ENCODE results near the gene DISP3. TPM values are rescaled to one million over a fixed set of nuclear protein-coding genes. Genes with fewer than 3 reads are reported as not detected.

Gene DISP3
- total and polyA plus RNA-seq, 11 donors = 0.03 to 0.45 (median 0.12) TPM; not detected in 5

DNA sequence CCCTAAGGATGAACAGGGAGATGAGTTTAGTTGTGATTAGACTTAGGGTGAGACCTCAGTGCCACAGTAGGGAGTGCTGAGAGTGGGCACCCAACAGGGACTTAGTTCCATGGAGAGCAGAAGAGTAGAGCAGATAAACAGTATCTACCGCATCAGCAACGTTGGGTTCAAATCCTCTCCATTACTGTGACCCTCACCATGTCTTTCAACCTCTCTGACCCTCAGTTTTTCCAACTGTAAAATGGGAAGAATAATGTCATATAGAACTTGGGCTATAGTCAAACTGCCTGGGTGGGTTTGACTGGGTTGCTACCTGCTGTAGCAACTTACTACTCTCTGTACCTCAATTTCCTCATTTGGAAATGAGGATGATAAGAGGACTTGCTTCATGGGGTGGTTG lies 6.7 kb upstream of the DISP3 start:
- 72 to 88% (median 77%) methylated on average over 2 of the region's 2 CpGs for WGBS, 4 donors
- Histone ChIP-seq H3K27me3 (peaks cover 0 to 19% (median 0%) of the 10 kb centered on the region in 9 donors), H3K36me3 (no peaks in the 10 kb centered on the region), H3K4me1 (no peaks in the 10 kb centered on the region), H3K9me3 (no peaks in the 10 kb centered on the region), H3K4me3 (no peak overlapping the region), H3K27ac (no peak overlapping the region)
- ATAC-seq (no peak), DNase-seq (no peak)
- TF ChIP-seq, protein P1, sequence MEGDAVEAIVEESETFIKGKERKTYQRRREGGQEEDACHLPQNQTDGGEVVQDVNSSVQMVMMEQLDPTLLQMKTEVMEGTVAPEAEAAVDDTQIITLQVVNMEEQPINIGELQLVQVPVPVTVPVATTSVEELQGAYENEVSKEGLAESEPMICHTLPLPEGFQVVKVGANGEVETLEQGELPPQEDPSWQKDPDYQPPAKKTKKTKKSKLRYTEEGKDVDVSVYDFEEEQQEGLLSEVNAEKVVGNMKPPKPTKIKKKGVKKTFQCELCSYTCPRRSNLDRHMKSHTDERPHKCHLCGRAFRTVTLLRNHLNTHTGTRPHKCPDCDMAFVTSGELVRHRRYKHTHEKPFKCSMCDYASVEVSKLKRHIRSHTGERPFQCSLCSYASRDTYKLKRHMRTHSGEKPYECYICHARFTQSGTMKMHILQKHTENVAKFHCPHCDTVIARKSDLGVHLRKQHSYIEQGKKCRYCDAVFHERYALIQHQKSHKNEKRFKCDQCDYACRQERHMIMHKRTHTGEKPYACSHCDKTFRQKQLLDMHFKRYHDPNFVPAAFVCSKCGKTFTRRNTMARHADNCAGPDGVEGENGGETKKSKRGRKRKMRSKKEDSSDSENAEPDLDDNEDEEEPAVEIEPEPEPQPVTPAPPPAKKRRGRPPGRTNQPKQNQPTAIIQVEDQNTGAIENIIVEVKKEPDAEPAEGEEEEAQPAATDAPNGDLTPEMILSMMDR (IDR thresholded peaks at IDR 0.05) = no peak
- TF ChIP-seq POLR2A (IDR thresholded peaks at IDR 0.05) = no peak
- intact Hi-C loops (cut with DNase I) = loop anchor here in 1 of 10 donors (10.0 kb wide), 1 partner anchor 153 kb away; no protein-coding TSS in a partner anchor

DNA sequence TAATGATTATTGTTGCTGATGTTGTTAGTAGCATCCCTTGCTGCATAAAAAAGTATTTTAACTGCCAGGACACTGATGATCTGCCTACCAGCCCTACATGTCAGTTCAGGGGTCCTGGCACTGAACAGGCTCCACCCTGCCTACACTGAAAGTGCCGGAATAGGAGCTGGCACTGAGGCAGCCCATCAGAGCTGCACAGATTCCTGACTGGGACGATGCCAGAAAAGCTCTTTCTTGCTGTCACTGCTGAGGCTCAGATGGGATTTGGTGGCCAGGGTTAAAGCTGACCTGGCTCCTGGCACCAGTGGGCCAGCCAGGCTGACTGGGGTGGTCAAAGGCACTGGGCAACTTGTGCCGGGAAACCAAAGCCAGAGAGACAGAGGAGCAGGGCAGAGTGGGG lies 6.2 kb upstream of the DISP3 start:
- Histone ChIP-seq H3K27ac (no peak overlapping the region), H3K36me3 (no peaks in the 10 kb centered on the region), H3K4me3 (no peak overlapping the region), H3K27me3 (peaks cover 0 to 24% (median under 1%) of the 10 kb centered on the region in 9 donors), H3K9me3 (no peaks in the 10 kb centered on the region), H3K4me1 (no peaks in the 10 kb centered on the region)
- ATAC-seq = no peak
- DNase-seq = no peak
- TF ChIP-seq, protein P1 (IDR thresholded peaks at IDR 0.05) = no peak
- TF ChIP-seq POLR2A (IDR thresholded peaks at IDR 0.05) = no peak
- 50 to 78% (median 55%) methylated on average over 3 of the region's 3 CpGs for whole genome bisulfite sequencing, 4 donors
- intact Hi-C loops (cut with DNase I) = loop anchor here in 1 of 10 donors (10.0 kb wide), 1 partner anchor 152 kb away; no protein-coding TSS in a partner anchor

DNA sequence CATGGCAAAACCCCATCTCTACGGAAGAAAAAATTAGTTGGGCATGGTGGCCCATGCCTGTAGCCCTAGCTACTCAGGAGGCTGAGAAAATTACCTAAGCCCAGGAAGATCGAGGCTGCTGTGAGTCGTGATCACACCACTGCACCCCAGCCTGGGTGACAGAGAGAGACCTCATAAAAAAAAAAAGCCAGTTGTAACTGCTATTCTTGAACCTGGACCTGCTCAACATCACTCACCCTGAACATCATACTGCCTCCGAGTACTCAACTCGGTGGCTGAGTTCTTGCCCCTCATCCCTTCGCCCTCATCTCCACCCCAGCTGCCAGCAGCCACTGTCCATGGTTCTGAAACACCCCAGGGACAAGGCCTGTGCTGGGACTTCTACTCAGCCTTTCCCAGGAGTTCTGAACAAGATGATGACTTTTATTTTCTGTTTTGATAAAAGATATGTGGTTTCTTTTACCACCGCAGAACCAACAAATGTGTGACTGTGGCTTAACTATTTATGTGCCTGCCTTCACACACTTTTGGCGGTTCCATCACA lies 5.4 kb upstream of the DISP3 start:
- Histone ChIP-seq H3K4me3 (no peak overlapping the region), H3K27ac (no peak overlapping the region), H3K9me3 (no peaks in the 10 kb centered on the region), H3K4me1 (peaks cover 0 to 4% (median 2%) of the 10 kb centered on the region in 12 donors), H3K36me3 (no peaks in the 10 kb centered on the region), H3K27me3 (peaks cover 0 to 32% (median 8%) of the 10 kb centered on the region in 9 donors)
- ATAC-seq (no peak), DNase-seq (no peak)
- intact Hi-C loops (cut with DNase I) = loop anchor here in 1 of 10 donors (10.0 kb wide), 1 partner anchor 151 kb away; no protein-coding TSS in a partner anchor
- 41 to 50% (median 47%) methylated on average over 8 of the region's 8 CpGs for WGBS, 4 donors
- TF ChIP-seq POLR2A (IDR thresholded peaks at IDR 0.05) = no peak
- TF ChIP-seq, protein P1 (IDR thresholded peaks at IDR 0.05) = no peak

DNA sequence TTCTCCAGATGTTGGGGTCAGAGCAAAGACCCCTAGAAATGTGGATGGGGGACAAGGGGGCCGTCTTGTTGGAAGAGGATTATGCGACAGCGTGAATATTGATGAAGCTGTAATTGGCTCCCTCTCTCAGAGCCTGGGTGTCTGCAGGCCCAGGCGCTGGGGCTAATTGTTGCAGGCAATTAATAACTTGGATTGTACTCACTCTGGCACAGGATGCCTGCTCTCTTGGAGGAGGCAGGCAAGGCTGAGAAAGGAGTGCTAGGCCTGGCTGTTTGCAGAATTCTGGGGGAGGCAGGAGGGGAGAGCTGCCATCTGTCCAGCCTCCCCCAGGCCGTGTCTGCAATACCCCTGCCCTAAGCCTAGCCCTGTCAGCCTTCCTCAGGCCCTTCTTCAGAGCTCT lies 4.1 kb upstream of the DISP3 start:
- intact Hi-C loops (cut with DNase I) = loop anchor here in 3 of 10 donors (5.0 to 10.0 kb wide), 2 partner anchors 150 to 167 kb away; no protein-coding TSS in a partner anchor
- no peak for ATAC-seq
- 71 to 76% (median 74%) methylated on average over 5 of the region's 5 CpGs for WGBS, 4 donors

More for the DNA sequence above, 4.1 kb upstream of the DISP3 start:
- Histone ChIP-seq H3K27me3 (peaks cover 5 to 45% (median 21%) of the 10 kb centered on the region in 9 donors), H3K9me3 (no peaks in the 10 kb centered on the region), H3K4me1 (peaks cover 0 to 17% (median 13%) of the 10 kb centered on the region in 12 donors), H3K4me3 (no peak overlapping the region), H3K36me3 (no peaks in the 10 kb centered on the region), H3K27ac (no peak overlapping the region)
- TF ChIP-seq, protein P1 (IDR thresholded peaks at IDR 0.05) = no peak
- no peak for TF ChIP-seq POLR2A (IDR thresholded peaks at IDR 0.05)
- DNase-seq = no peak
